Measurements from ENCODE around the gene GIMAP1.

The GIMAP1 gene

GRCh38 chr7:150751702-150752101 lies 35.3 kb downstream of the GIMAP1 start:
- no peak for DNase-seq

DNA sequence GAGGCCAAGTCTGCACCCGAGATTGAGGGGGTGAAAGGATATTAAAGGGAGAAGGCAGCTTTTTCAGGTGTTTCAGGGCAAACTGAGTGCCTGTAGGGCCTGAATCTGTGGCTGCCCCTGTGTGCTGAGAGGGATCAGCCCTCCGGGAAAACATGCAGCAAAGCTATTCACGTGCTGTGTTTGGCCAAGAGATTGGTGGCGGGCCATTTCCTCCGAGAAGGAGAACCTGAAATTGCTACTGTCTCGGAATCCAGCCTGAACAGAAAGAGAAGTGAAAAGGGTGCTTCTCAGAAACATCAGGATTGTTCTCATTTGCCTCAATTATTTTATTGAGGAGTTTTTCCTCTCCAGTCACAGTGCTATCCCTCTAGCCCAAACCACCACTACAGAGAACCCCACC lies 36.8 kb downstream of the GIMAP1 start:
- DNase-seq: no peak

GRCh38 chr7:150753826-150754603 lies 37.6 kb downstream of the GIMAP1 start:
- DNase-seq: peak in 1 of 2 donors; percentile 87

- no peak for DNase-seq
These were observed 38.5 kb downstream of the GIMAP1 start for GRCh38 chr7:150754951-150755350.

GRCh38 chr7:150755473-150756099 lies 39.2 kb downstream of the GIMAP1 start:
- DNase-seq: peak in 1 of 2 donors; percentile 89

GRCh38 chr7:150756166-150756565 lies 39.8 kb downstream of the GIMAP1 start:
- DNase-seq: no peak

GRCh38 chr7:150756858-150757257 lies 40.4 kb downstream of the GIMAP1 start:
- DNase-seq: peak in 1 of 2 donors; percentile 38

DNA sequence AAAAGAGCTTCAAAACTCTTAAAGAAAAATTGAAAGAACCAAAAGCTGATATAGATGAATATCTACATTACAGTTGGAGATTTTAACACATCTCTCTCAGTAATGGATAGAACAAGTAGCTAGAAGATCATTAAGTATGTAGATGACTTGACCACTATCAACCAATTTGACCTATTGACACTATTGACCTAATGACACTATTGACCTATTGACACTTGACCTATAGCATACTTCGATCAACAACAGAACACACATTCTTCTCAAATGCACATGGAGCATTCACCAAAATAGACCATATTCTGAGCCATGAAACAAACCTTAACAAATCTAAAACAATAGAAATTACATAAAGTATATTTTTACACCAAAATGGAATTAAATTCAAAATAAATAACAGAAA lies 43.1 kb downstream of the GIMAP1 start:
- no peak for DNase-seq

DNA sequence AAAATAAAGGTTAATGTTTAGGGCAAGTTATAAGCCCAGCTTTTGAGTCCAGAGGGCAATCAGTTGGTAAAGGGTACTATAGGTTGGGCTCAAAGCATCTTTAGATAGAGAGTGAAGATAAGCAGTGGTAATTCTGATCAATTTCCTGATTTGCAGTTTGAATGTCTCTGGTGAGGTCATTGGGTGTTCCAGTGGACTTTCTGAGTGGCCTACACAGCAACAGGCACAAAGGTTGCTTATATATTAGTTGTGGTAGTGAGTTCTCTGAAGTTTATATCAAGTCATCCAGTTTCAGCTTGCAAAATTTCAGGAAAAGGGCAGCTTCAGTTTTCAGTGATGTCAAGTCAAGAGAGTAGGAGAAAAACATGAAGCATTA lies 49.9 kb downstream of the GIMAP1 start:
- no peak for DNase-seq

DNA sequence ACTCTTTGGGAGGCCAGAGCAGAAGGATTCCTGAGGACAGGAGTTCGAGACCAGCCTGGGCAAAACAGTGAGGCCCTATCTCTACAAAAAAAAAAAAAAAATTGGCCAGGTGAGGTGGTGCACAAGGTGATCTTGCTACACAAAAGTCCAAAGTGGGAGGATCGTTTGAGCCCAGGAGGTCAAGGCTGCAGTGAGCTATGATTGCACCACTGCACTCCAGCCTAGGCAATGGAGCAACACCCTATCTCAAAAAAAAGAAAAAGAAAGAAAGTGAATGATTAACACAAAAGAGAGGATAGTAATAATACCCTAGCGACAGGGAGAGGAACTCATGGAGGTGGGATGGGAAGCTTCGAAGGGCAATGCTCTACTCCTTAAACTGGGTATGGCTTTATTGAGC lies 53.4 kb downstream of the GIMAP1 start:
- no peak for DNase-seq
